HG02943 (cell line): ENCODE measurements around the gene ADAT3.

Experiments used
- ATAC-seq: cut with Tn5 transposase; IDR thresholded peaks from one replicate; pipeline ENCODE4 v1.9.1; 2021; ENCODE audit warnings: mild to moderate bottlenecking, low read depth, moderate library complexity; ENCODE audit not compliant: unreplicated experiment

Gene ADAT3

DNA sequence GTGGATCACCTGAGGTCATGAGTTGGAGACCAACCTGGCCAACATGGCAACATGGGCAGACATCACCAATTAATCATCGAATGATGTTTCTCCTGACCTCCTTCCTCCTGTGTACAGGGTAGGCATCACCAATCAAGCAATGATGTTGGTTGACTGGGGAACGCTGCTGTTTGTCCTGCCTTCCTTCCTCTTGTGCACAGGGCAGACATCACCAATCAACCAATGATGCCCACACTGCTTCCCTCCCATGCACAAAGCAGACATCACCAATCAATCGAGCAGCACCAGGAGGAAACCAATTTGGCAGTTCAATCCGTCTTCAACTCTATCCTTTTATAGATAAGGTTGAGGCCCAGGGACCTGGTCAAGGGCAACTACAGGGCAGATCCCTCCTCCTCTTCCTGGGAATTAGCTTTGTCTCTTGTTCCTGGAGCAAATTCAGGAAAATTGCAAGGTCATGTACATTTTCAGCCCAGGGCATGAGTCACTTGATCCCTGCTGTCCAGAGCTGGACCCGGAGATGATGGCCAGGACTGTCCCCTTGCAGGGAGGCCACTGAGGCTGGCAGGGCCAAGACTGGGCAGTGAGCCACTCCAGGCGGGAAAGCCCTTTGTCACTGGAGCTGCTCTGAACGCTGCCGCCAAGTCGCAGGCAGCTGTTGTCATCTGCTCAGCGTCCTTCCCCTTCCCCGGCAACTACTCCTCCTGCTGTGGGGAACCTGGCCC, 30.4 kb downstream of the ADAT3 start:
- no peak for ATAC-seq

DNA sequence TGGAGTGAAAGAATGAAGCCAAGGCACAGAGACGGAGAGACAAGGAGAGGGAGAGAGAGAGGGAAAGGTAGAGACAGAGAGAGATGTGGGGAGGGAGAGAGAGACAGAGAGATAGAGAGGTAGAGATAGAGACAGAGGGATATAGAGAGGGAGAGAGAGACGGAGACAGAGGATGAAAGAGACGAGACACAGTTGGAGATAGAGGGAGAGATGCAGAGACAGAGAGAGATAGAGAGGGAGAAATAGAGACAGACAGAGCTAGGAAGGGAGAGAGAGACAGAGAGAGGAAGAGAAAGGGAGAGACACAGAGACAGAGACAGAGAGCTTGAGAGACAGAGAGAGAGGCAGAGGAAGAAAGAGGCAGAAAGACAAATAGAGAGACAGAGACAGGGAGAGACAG, 31.2 kb downstream of the ADAT3 start:
- ATAC-seq, result no peak

- no peak for ATAC-seq
These were observed 31.9 kb downstream of the ADAT3 start for GRCh38 chr19:1936916-1937610.

GRCh38 chr19:1938071-1938470, 32.9 kb downstream of the ADAT3 start:
- no peak for ATAC-seq

- peak; percentile 52 for ATAC-seq
These were observed 36.2 kb downstream of the ADAT3 start, which contains the start of gene CSNK1G2 for GRCh38 chr19:1941146-1942077. TSS of gene CSNK1G2 (plus strand) at chr19:1941172. CDS start at chr19:1969773, 28,601 bp downstream.

DNA sequence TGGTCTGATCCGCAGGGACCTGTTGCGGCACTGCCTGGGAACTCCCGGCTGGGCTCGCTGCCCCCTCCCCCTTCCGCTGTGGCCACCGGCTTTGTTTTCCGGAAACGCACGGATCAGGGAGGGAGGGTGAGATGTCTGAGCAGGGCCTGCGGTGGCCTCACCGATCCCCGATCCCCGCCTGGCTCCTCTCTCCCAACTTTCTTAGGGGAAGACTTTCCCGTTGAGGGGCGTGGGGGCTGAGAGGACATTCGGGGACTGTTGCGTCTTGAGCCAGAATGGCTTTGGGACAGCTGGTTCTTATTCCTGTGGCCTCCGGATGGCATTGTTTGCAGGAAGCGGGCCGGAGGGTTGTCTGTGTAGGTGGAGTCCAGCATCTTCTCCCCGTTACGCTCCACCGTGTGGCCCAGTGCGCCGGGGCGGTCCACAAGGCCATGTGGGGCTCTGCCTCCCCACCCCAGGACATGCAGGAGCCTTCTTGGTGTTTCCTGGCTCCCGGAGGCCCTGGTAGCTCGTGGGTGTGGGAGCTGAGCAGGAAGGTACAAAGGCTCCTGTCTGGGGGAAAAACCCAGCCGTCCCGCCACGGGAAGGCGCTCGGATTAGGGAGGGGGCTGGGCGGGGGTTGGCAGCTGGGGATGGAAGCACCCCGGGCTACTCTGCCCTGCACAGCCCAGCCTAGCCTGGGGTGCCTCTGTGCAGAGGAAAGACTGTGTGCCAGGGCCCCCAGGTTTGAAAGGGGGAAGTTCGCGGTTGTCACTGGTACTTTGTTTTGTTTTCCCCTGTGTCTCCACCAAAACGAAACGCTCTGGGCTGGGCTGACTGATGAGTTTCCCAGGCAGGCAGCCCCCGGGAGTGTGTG, 37.1 kb downstream of the ADAT3 start:
- no peak for ATAC-seq

GRCh38 chr19:1942934-1943555, 37.8 kb downstream of the ADAT3 start:
- ATAC-seq, result no peak

GRCh38 chr19:1943661-1944087, 38.5 kb downstream of the ADAT3 start:
- ATAC-seq, result no peak

DNA sequence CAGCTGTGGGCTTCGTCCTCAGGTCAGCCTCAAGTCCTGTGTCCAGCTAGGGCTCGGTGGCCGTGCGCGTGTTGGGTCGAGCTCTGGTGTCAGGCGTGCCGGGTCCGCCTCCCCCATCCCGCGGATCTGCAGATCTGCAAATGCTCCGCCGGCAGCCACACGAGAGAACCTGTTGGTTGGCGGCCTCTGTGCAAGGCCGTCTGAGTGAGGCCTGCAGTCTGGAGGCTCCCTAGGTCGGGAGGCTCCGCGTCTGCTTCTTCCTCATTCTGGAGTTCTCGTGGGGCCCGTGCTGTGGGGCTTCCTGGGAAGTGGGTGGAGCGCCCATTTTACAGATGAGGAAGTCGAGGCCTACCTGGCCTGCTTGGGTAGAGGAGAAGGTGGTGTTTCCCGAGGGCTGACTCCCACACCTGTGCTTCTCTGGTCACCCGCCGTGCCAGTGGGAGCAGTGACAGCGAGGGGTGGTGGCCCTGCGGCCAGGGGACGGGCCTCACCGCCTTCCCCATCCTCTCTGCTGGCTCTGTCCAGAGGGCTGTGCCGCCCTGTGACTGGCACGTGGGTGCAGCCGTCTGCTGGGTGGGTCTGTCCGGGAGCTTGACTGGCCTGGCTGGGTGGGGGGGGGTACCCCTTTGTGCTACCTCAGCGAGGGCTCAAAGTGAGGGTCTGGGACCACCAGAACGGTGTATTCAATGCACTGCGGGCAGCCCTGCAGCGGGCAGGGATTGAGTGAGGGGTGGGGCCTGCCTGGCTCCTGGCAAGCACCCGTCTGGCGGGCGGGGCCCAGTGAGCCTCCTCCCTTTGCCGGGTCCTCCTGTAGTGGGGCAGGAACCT, 39.1 kb downstream of the ADAT3 start:
- no peak for ATAC-seq

DNA sequence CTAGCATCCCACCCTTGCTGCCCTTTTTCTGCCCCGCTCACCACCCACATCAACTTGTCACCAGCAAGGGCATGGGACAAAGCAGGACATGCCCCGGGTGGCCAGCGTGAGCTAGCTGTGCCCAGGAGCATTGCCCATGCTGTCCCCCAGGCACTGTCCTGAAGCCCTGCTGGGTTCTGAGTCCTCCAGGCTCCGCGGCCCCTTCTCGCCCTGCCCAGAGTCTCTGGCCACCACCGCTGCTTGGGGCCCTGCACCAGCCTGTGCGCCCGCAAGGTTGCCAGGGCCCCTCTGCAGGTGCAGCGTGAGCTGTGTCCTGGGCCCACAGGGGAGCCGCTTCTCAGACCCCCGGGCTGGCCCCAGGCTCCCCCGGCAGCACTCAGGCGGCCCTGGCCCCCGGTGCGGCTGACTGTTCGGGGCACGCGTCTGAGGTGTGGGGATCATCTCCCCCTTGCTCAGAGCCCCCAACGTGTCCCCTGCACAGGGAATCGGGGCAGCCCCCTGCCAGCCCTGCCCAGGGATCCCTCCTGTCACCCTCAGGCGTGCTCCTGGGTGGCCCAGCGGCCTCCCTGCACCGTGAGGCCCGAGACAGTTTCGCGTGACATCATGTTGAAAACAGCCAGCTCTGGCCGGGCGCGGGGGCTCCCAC, 39.8 kb downstream of the ADAT3 start:
- ATAC-seq, result no peak

DNA sequence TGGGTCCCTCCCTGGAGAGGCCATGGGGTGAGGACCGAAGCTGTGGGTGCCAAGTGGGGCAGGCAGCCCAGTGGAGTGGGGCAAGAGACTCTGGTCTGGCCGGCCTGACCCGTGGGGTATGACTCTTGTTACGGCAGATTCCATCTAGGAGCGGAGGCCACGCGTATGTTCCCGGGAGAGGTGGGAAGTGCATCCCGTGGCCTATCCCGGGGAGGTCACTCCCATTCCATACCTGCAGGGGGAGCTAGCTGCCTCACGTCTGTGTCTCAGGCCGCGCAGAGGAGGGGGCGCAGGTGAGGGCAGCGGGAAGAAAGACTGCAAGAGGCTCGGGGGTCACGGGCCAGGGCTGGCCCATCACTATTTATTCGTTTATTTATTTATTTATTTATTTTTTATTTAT, 40.7 kb downstream of the ADAT3 start:
- ATAC-seq, result no peak

- ATAC-seq, result no peak
These were observed 42.5 kb downstream of the ADAT3 start for GRCh38 chr19:1947651-1948209.

DNA sequence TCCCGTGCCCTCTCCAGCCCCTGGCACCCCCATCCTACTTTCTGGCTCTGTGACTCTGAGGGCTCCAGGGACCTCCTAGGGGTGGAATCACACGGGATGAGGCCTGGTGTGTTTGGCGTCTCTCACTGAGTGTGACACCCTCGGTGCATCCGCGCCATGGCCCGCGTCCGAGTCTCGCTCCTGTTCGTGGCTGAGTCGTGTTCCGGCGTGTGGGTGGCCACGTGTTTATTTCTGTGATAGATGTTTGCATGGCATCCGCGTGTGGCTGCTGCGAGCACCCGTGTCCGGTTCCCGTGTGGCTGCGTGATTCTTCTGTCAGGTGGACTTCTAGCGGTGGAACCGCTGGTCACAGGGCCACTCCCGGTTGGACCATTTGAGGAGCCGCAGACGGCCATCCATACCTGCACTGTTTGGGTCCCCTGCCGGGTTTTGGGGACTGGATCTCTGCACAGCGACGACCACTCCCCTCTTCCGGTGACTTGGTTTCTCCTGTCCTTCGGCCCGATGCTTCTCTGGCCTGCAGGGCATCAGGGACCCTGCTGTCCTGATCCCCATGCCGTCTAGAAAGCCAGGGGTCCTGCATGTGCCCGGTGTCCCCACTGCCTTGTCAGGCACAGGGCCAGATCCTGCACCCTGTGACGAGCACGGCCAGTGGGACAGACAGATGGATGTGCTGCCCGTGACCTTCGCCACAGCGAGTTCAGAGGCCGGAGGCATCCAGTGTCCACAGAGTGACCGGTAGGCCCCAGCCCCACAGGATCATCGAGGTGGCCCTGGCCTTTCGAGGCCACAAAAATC, 44.3 kb downstream of the ADAT3 start:
- ATAC-seq, result no peak

- no peak for ATAC-seq
These were observed 45.4 kb downstream of the ADAT3 start for GRCh38 chr19:1950640-1951039.

- no peak for ATAC-seq
These were observed 47.4 kb downstream of the ADAT3 start for GRCh38 chr19:1952635-1953034.

- ATAC-seq, result no peak
These were observed 47.8 kb downstream of the ADAT3 start for GRCh38 chr19:1953037-1953436.

- no peak for ATAC-seq
These were observed 48.4 kb downstream of the ADAT3 start for GRCh38 chr19:1953441-1954094.
